GM18867 (cell line): ENCODE results near the gene NCOA1.
A peak's percentile ranks its signal among the peaks of the same experiment; 100 is the strongest.
"Not testable (repeated sequence)": the region's sequence is repeated elsewhere in the genome, so short reads cannot be mapped to it uniquely, and the experiment has no call there.

Experiments used
- ATAC-seq: cut with Tn5 transposase; IDR thresholded peaks from one replicate; pipeline ENCODE4 v1.9.1; 2021; ENCODE audit warnings: mild to moderate bottlenecking, moderate library complexity; ENCODE audit not compliant: unreplicated experiment

The NCOA1 gene

GRCh38 chr2:24676493-24676892 lies 185.4 kb downstream of the NCOA1 start:
- no peak for ATAC-seq

- ATAC-seq, result not testable (repeated sequence)
Observed at GRCh38 chr2:24678066-24678465, 187.0 kb downstream of the NCOA1 start.

GRCh38 chr2:24680196-24680595 lies 189.1 kb downstream of the NCOA1 start:
- no peak for ATAC-seq

- ATAC-seq, result no peak
Observed at GRCh38 chr2:24682304-24682703, 191.2 kb downstream of the NCOA1 start.

- no peak for ATAC-seq
Observed at GRCh38 chr2:24683408-24683807, 192.4 kb downstream of the NCOA1 start.

GRCh38 chr2:24690524-24690923 lies 199.5 kb downstream of the NCOA1 start:
- ATAC-seq, result no peak

GRCh38 chr2:24691806-24692205 lies 200.8 kb downstream of the NCOA1 start:
- ATAC-seq, result no peak

- no peak for ATAC-seq
Observed at GRCh38 chr2:24697792-24698191, 206.7 kb downstream of the NCOA1 start.

- no peak for ATAC-seq
Observed at GRCh38 chr2:24702800-24703199, 211.7 kb downstream of the NCOA1 start.

GRCh38 chr2:24704692-24705091 lies 213.6 kb downstream of the NCOA1 start:
- ATAC-seq, result no peak

GRCh38 chr2:24707143-24707542 lies 216.1 kb downstream of the NCOA1 start:
- no peak for ATAC-seq

- no peak for ATAC-seq
Observed at GRCh38 chr2:24708537-24709152, 217.6 kb downstream of the NCOA1 start.

- ATAC-seq, result no peak
Observed at GRCh38 chr2:24710806-24711205, 219.8 kb downstream of the NCOA1 start.

- ATAC-seq, result no peak
Observed at GRCh38 chr2:24711865-24712264, 220.8 kb downstream of the NCOA1 start.

GRCh38 chr2:24712296-24712695 lies 221.2 kb downstream of the NCOA1 start:
- no peak for ATAC-seq

GRCh38 chr2:24717263-24717951 lies 226.4 kb downstream of the NCOA1 start:
- ATAC-seq, result no peak

GRCh38 chr2:24720310-24720709 lies 229.3 kb downstream of the NCOA1 start:
- ATAC-seq, result peak; percentile 77

GRCh38 chr2:24721470-24721869 lies 230.4 kb downstream of the NCOA1 start:
- no peak for ATAC-seq

GRCh38 chr2:24722141-24722790 lies 231.2 kb downstream of the NCOA1 start:
- ATAC-seq, result no peak

GRCh38 chr2:24723191-24723590 lies 232.1 kb downstream of the NCOA1 start:
- ATAC-seq, result no peak

- no peak for ATAC-seq
Observed at GRCh38 chr2:24723665-24724064, 232.6 kb downstream of the NCOA1 start.

GRCh38 chr2:24724111-24724775 lies 233.2 kb downstream of the NCOA1 start:
- ATAC-seq, result no peak
